HCT116 (cell line): ENCODE data around the gene PCSK2. TPM values are rescaled to one million over a fixed set of nuclear protein-coding genes. Genes with fewer than 3 reads are reported as not detected.

ENCODE experiments used
- ATAC-seq: fragments of 200-7000 bp; cut with Tn5 transposase; 2 replicates; pipeline ENCODE4 v1.9.1; 2020; ENCODE audit warnings: mild to moderate bottlenecking, moderate library complexity
- BruUV-seq: library from RNA; stranded (reverse); fragments of 400-500 nt; replicated peaks from 2 replicates; lab custom pipeline; 2021; lab: Mats Ljungman, UMichigan
- CTCF ChIA-PET: fragments of 300-600 bp; sonication (Branson Sonifier 250); formaldehyde crosslinking; loops from one replicate; lab custom pipeline; 2021; ENCODE audit warnings: antibody characterized with exemption; lab: Charles Lee
- POLR2A ChIA-PET: fragments of 300-600, 350-600 bp; sonication (Branson Sonifier 250); formaldehyde crosslinking; loops from one replicate; lab custom pipeline; 2021; ENCODE audit warnings: antibody characterized with exemption; lab: Charles Lee
- RAD21 ChIA-PET, 2 experiments: fragments of 300-600 bp; sonication (Branson Sonifier 250); formaldehyde crosslinking; loops; one replicate each; lab custom pipeline; 2023; ENCODE audit warnings: low total read pairs in 2 of 2; ENCODE audit not compliant: uncharacterized antibody in 2 of 2, unreplicated experiment in 2 of 2, low non-redundant PET in 1 of 2; lab: Charles Lee
- DNase-seq: peaks from one replicate; pipeline ENCODE4 v3.0.0-alpha.2; 2010; ENCODE audit warnings: low read depth, low spot score
- H2AFZ ChIP-seq: fragments of 200-600 bp; shearing (Covaris generic), sonication (generic); 2 replicates; pipeline ENCODE4 v1.6.1; 2017; ENCODE audit warnings: low read depth, mixed run types, mixed read lengths, antibody characterized with exemption, low read length; ENCODE audit not compliant: poor library complexity, severe bottlenecking
- H3K27ac ChIP-seq: 2 replicates; pipeline ENCODE4 v1.5.1; 2012; ENCODE audit warnings: low read depth, low read length
- H3K27me3 ChIP-seq: fragments of 200-600 bp; sonication (generic); 2 replicates; pipeline ENCODE4 v1.6.1; 2016; ENCODE audit warnings: mixed run types, low read length, mixed read lengths; ENCODE audit not compliant: insufficient read depth
- H3K36me3 ChIP-seq, 2 experiments: fragments of 200-500 bp in 1 of 2; fragments of 200-600 bp in 1 of 2; sonication (Bioruptor generic) in 1 of 2; sonication (generic) in 1 of 2; 2 replicates each; pipeline versions ENCODE4 v1.5.1 to v1.6.1; 2014 to 2016; ENCODE audit warnings: low read length in 2 of 2, inconsistent platforms in 1 of 2, mixed read lengths in 1 of 2, mixed run types in 1 of 2; ENCODE audit not compliant: insufficient read depth in 2 of 2, control insufficient read depth in 1 of 2
- H3K4me1 ChIP-seq, 2 experiments: fragments of 200-600 bp in 1 of 2; sonication (generic) in 1 of 2; 2 replicates each; pipeline versions ENCODE4 v1.5.1 to v1.6.1; 2012 to 2017; ENCODE audit warnings: low read length in 2 of 2, inconsistent platforms in 1 of 2, mild to moderate bottlenecking in 1 of 2, mixed read lengths in 1 of 2, mixed run types in 1 of 2, moderate library complexity in 1 of 2; ENCODE audit not compliant: insufficient read depth in 2 of 2, control insufficient read depth in 1 of 2
- H3K4me2 ChIP-seq: fragments of 200-600 bp; sonication (generic); 2 replicates; pipeline ENCODE4 v1.6.1; 2017; ENCODE audit warnings: mixed run types, low read length, mixed read lengths
- H3K4me3 ChIP-seq, 2 experiments: fragments of 200-600 bp in 1 of 2; sonication (generic) in 1 of 2; replicated peaks in 1 of 2; 2 replicates each; pipeline ENCODE4 v1.5.1; 2011 to 2016; ENCODE audit warnings: low read length in 2 of 2, control low read depth in 1 of 2, low read depth in 1 of 2, mild to moderate bottlenecking in 1 of 2, mixed read lengths in 1 of 2, mixed run types in 1 of 2
- H3K79me2 ChIP-seq: fragments of 200-600 bp; sonication (generic); 2 replicates; pipeline ENCODE4 v1.6.1; 2017; ENCODE audit warnings: mild to moderate bottlenecking, mixed run types, low read length, moderate library complexity, mixed read lengths; ENCODE audit not compliant: insufficient read depth
- H3K9ac ChIP-seq: fragments of 200-600 bp; sonication (generic); 2 replicates; pipeline ENCODE4 v1.6.1; 2016; ENCODE audit warnings: low read length, mixed read lengths
- H3K9me2 ChIP-seq: fragments of 200-600 bp; sonication (generic), shearing (Covaris generic); 2 replicates; pipeline ENCODE4 v1.6.1; 2017; ENCODE audit warnings: mixed run types, mild to moderate bottlenecking, moderate library complexity; ENCODE audit not compliant: insufficient read depth
- H3K9me3 ChIP-seq, 2 experiments: fragments of 200-500 bp in 1 of 2; fragments of 200-600 bp in 1 of 2; sonication (Bioruptor generic) in 1 of 2; sonication (generic) in 1 of 2; 2 replicates each; pipeline ENCODE4 v1.6.1; 2014 to 2017; ENCODE audit warnings: low read length in 2 of 2, mixed read lengths in 2 of 2, inconsistent platforms in 1 of 2, low read depth in 1 of 2, mild to moderate bottlenecking in 1 of 2, mixed run types in 1 of 2, moderate library complexity in 1 of 2; ENCODE audit not compliant: control insufficient read depth in 1 of 2, insufficient read depth in 1 of 2
- H4K20me1 ChIP-seq: fragments of 200-600 bp; sonication (generic), shearing (Covaris generic); 2 replicates; pipeline ENCODE4 v1.6.1; 2017; ENCODE audit warnings: mixed run types, mild to moderate bottlenecking, moderate library complexity; ENCODE audit not compliant: insufficient read depth
- CBX3 ChIP-seq: IDR thresholded peaks from 2 replicates; pipeline ENCODE4 v1.6.1; 2012; ENCODE audit warnings: low read depth
- CTCF ChIP-seq, 3 experiments: fragments of 200-600 bp in 1 of 3; sonication (generic) in 1 of 3; IDR thresholded peaks in 2 of 3; conservative IDR thresholded peaks in 1 of 3; 2 replicates each; pipeline ENCODE4 v1.5.1; 2012 to 2017; ENCODE audit warnings: low read depth in 2 of 3, low read length in 2 of 3, antibody characterized with exemption in 1 of 3, borderline replicate concordance in 1 of 3, control low read depth in 1 of 3, mild to moderate bottlenecking in 1 of 3, mixed read lengths in 1 of 3, mixed run types in 1 of 3, moderate library complexity in 1 of 3; ENCODE audit not compliant: insufficient read depth in 1 of 3
- ELF1 ChIP-seq: IDR thresholded peaks from 2 replicates; pipeline ENCODE4 v1.6.1; 2012; ENCODE audit warnings: low read depth, borderline replicate concordance
- EZH2phosphoT487 ChIP-seq: fragments of 200-600 bp; IDR thresholded peaks from 2 replicates; pipeline ENCODE4 v1.6.1; 2018; ENCODE audit warnings: antibody characterized with exemption, borderline replicate concordance
- POLR2A ChIP-seq: IDR thresholded peaks from 2 replicates; pipeline ENCODE4 v1.7.0; 2011; ENCODE audit warnings: borderline replicate concordance; ENCODE audit not compliant: insufficient read depth, insufficient read length; ENCODE audit errors: extremely low read depth
- SP1 ChIP-seq: IDR thresholded peaks from 2 replicates; pipeline ENCODE4 v1.6.1; 2012; ENCODE audit warnings: low read depth
- TCF7L2 ChIP-seq: IDR thresholded peaks from 2 replicates; pipeline ENCODE4 v1.7.0; 2011; ENCODE audit warnings: borderline replicate concordance, inconsistent platforms; ENCODE audit not compliant: insufficient read depth, insufficient read length; ENCODE audit errors: extremely low read depth
- YY1 ChIP-seq: IDR thresholded peaks from 2 replicates; pipeline ENCODE4 v1.6.1; 2011; ENCODE audit warnings: low read length, low read depth, moderate library complexity, mild to moderate bottlenecking; ENCODE audit not compliant: insufficient replicate concordance; ENCODE audit errors: extremely low read depth
- ZNF274 ChIP-seq: fragments of 200-500 bp; sonication (Bioruptor generic); IDR thresholded peaks from 2 replicates; pipeline ENCODE4 v1.6.1; 2014; ENCODE audit warnings: mild to moderate bottlenecking, low read depth, low read length, inconsistent platforms
- intact Hi-C: fragments of 100-400 bp; cut with micrococcal nuclease; formaldehyde crosslinking; loops from 2 replicates; pipeline ENCODE4 v1.10.0; 2022
- total RNA-seq: library from RNA; stranded (reverse); gene quantifications from one replicate; pipeline ENCODE4 v1.2.1, GENCODE V29; 2021; ENCODE audit not compliant: unreplicated experiment

PCSK2 gene
- total RNA-seq, 1 experiment from 2014 or later: not detected

GRCh38 chr20:17385798-17386197, 159.0 kb downstream of the PCSK2 start:
- TF ChIP-seq SP1 (no peak), CTCF (IDR thresholded peaks at IDR 0.05 in 2 of 3, conservative IDR thresholded peaks at IDR 0.05 in 1 of 3; ENCODE audit: borderline replicate concordance in 1 of 3, insufficient read depth in 1 of 3, low read depth in 2 of 3, low read length in 2 of 3) (no peak), ELF1 (no peak), EZH2phosphoT487 (no peak), CBX3 (no peak), ZNF274 (no peak), POLR2A (no peak), YY1 (no peak), TCF7L2 (no peak)
- no TSS peak for BruUV-seq
- H3K36me3 ChIP-seq: no peaks in the 10 kb centered on the region
- H3K4me1 ChIP-seq: no peaks in the 10 kb centered on the region
- H2AFZ ChIP-seq: no peak overlapping the region
- H3K9me3 ChIP-seq: no peaks in the 10 kb centered on the region
- no peaks in the 10 kb centered on the region for H4K20me1 ChIP-seq
- no peak overlapping the region for H3K9ac ChIP-seq
- H3K4me3 ChIP-seq: no peak overlapping the region
- H3K4me2 ChIP-seq: no peak overlapping the region
- H3K27ac ChIP-seq: no peak overlapping the region
- RAD21 ChIA-PET: no interaction called here
- H3K79me2 ChIP-seq: no peaks in the 10 kb centered on the region
- CTCF ChIA-PET: interaction anchor here (1.4 kb wide), 1 partner anchor 45 kb away, joined by 3 read pairs; no protein-coding TSS in a partner anchor
- POLR2A ChIA-PET: no interaction called here
- no peaks in the 10 kb centered on the region for H3K9me2 ChIP-seq
- no peak for ATAC-seq
- H3K27me3 ChIP-seq: peaks cover 71% of the 10 kb centered on the region
- DNase-seq: no peak
- intact Hi-C loops: no loop called here
